ENCODE measurements around the gene CST9. TPM values are rescaled to one million over a fixed set of nuclear protein-coding genes. Genes with fewer than 3 reads are reported as not detected.
A peak's percentile ranks its signal among the peaks of the same experiment; 100 is the strongest.

The CST9 gene
- total and polyA plus RNA-seq, 2 experiments from 2014 or later, result not detected

GRCh38 chr20:23631226-23631822, 25.6 kb upstream of the CST9 start:
- no peak for DNase-seq (ENCODE audit: low spot score)
- no peaks in the 10 kb centered on the region for H3K27me3 ChIP-seq
- WGBS (ENCODE audit: low lambda C conversion rate, missing lambda C conversion rate), result 98% methylated on average over 9 of the region's 9 CpGs
- H4K20me1 ChIP-seq (ENCODE audit: insufficient read depth, poor library complexity, severe bottlenecking), result peaks cover 3% of the 10 kb centered on the region
- H2AFZ ChIP-seq, result no peak overlapping the region
- peaks cover 13% of the 10 kb centered on the region for H3K79me2 ChIP-seq
- H3K36me3 ChIP-seq (replicated peaks; ENCODE audit: insufficient read depth, low read depth), result no peaks in the 10 kb centered on the region
- H3K4me3 ChIP-seq, result no peak overlapping the region
- no peak overlapping the region for H3K4me2 ChIP-seq
- no peak overlapping the region for H3K27ac ChIP-seq
- H3K9me2 ChIP-seq (replicated peaks; ENCODE audit: insufficient read depth), result no peaks in the 10 kb centered on the region
- H3K9me3 ChIP-seq (ENCODE audit: low read depth), result no peaks in the 10 kb centered on the region
- TF ChIP-seq EZH2phosphoT487 (IDR thresholded peaks at IDR 0.05; ENCODE audit: low read depth, severe bottlenecking, unreplicated experiment) (no peak), EZH2 (IDR thresholded peaks at IDR 0.05; ENCODE audit: borderline replicate concordance) (no peak), CTCF (IDR thresholded peaks at IDR 0.05; ENCODE audit: poor library complexity) (no peak)
- peaks cover 16% of the 10 kb centered on the region for H3K4me1 ChIP-seq (ENCODE audit: insufficient read depth)

- Histone ChIP-seq H3K9me3 (ENCODE audit: low read depth) (no peaks in the 10 kb centered on the region), H3K4me1 (ENCODE audit: insufficient read depth) (peaks cover 16% of the 10 kb centered on the region), H3K4me3 (no peak overlapping the region), H3K36me3 (replicated peaks; ENCODE audit: insufficient read depth, low read depth) (no peaks in the 10 kb centered on the region), H3K27me3 (no peaks in the 10 kb centered on the region), H3K4me2 (no peak overlapping the region), H3K27ac (peak overlapping the region; percentile 93), H3K9me2 (replicated peaks; ENCODE audit: insufficient read depth) (no peaks in the 10 kb centered on the region), H3K79me2 (peaks cover 7% of the 10 kb centered on the region), H4K20me1 (ENCODE audit: insufficient read depth, poor library complexity, severe bottlenecking) (no peaks in the 10 kb centered on the region), H2AFZ (no peak overlapping the region)
- DNase-seq (ENCODE audit: low spot score), result no peak
- WGBS (ENCODE audit: low lambda C conversion rate, missing lambda C conversion rate), result 96% methylated on average over 4 of the region's 4 CpGs
- no peak for TF ChIP-seq EZH2phosphoT487 (IDR thresholded peaks at IDR 0.05; ENCODE audit: low read depth, severe bottlenecking, unreplicated experiment)
- TF ChIP-seq CTCF (IDR thresholded peaks at IDR 0.05; ENCODE audit: poor library complexity), result no peak
- TF ChIP-seq EZH2 (IDR thresholded peaks at IDR 0.05; ENCODE audit: borderline replicate concordance), result no peak
Observed at GRCh38 chr20:23630392-23630849, 24.7 kb upstream of the CST9 start.

GRCh38 chr20:23629542-23630391, 24.1 kb upstream of the CST9 start:
- no peaks in the 10 kb centered on the region for H3K9me3 ChIP-seq (ENCODE audit: low read depth)
- peak overlapping the region; percentile 93 for H3K27ac ChIP-seq
- H2AFZ ChIP-seq, result no peak overlapping the region
- H3K4me2 ChIP-seq, result no peak overlapping the region
- 80% methylated on average over 12 of the region's 12 CpGs for WGBS (ENCODE audit: low lambda C conversion rate, missing lambda C conversion rate)
- no peaks in the 10 kb centered on the region for H3K27me3 ChIP-seq
- no peaks in the 10 kb centered on the region for H3K36me3 ChIP-seq (replicated peaks; ENCODE audit: insufficient read depth, low read depth)
- no peaks in the 10 kb centered on the region for H3K9me2 ChIP-seq (replicated peaks; ENCODE audit: insufficient read depth)
- no peak overlapping the region for H3K4me3 ChIP-seq
- peaks cover under 1% of the 10 kb centered on the region for H3K79me2 ChIP-seq
- H3K4me1 ChIP-seq (ENCODE audit: insufficient read depth), result peaks cover 16% of the 10 kb centered on the region
- H4K20me1 ChIP-seq (ENCODE audit: insufficient read depth, poor library complexity, severe bottlenecking), result no peaks in the 10 kb centered on the region
- DNase-seq (ENCODE audit: low spot score), result peak; percentile 15
- TF ChIP-seq EZH2 (IDR thresholded peaks at IDR 0.05; ENCODE audit: borderline replicate concordance) (no peak), CTCF (IDR thresholded peaks at IDR 0.05; ENCODE audit: poor library complexity) (no peak), EZH2phosphoT487 (IDR thresholded peaks at IDR 0.05; ENCODE audit: low read depth, severe bottlenecking, unreplicated experiment) (no peak)

Measured in hepatocyte (in vitro differentiated cells).